Measurements from ENCODE around the gene FXYD3.

The FXYD3 gene

GRCh38 chr19:35108730-35109129, 6.9 kb upstream of the FXYD3 start:
- ChIA-PET POLR2A (ENCODE audit: low non-redundant PET) (no interaction called here), CTCF (interaction anchor here (0.6 kb wide), 1 partner anchor 19 kb away, joined by 3 read pairs; no protein-coding TSS in a partner anchor)
- no peak for TF ChIP-seq CTCF (conservative IDR thresholded peaks at IDR 0.05; ENCODE audit: low read depth)
- peak overlapping the region; percentile 86 for H3K27ac ChIP-seq
- no peak for DNase-seq (ENCODE audit: low spot score)

- DNase-seq (ENCODE audit: low spot score) = peak; percentile 62
- peak overlapping the region; percentile 86 for H3K27ac ChIP-seq
- CTCF ChIA-PET = no interaction called here
- POLR2A ChIA-PET (ENCODE audit: low non-redundant PET) = no interaction called here
- no peak for TF ChIP-seq CTCF (conservative IDR thresholded peaks at IDR 0.05; ENCODE audit: low read depth)
Measured at GRCh38 chr19:35109395-35110112, 6.1 kb upstream of the FXYD3 start.

GRCh38 chr19:35110974-35111373, 4.6 kb upstream of the FXYD3 start:
- H3K27ac ChIP-seq = peak overlapping the region; percentile 86
- DNase-seq (ENCODE audit: low spot score) = no peak
- ChIA-PET POLR2A (ENCODE audit: low non-redundant PET) (interaction anchor here (0.6 kb wide), 1 partner anchor 43 kb away, joined by 4 read pairs; no protein-coding TSS in a partner anchor), CTCF (interaction anchor here (0.7 to 0.8 kb wide), 2 partner anchors 14 to 44 kb away, joined by 3 to 6 read pairs; no protein-coding TSS in a partner anchor)
- no peak for TF ChIP-seq CTCF (conservative IDR thresholded peaks at IDR 0.05; ENCODE audit: low read depth)

GRCh38 chr19:35112995-35113688, 2.5 kb upstream of the FXYD3 start:
- TF ChIP-seq CTCF (conservative IDR thresholded peaks at IDR 0.05; ENCODE audit: low read depth) = no peak
- POLR2A ChIA-PET (ENCODE audit: low non-redundant PET) = no interaction called here
- no peak for DNase-seq (ENCODE audit: low spot score)
- CTCF ChIA-PET = interaction anchor here (0.7 kb wide), 2 partner anchors 58 to 358 kb away, joined by 4 read pairs; no protein-coding TSS in a partner anchor
- peak overlapping the region; percentile 86 for H3K27ac ChIP-seq

- TF ChIP-seq CTCF (conservative IDR thresholded peaks at IDR 0.05; ENCODE audit: low read depth) = peak; percentile 97
- H3K27ac ChIP-seq = peak overlapping the region; percentile 100
- ChIA-PET POLR2A (ENCODE audit: low non-redundant PET) (no interaction called here), CTCF (interaction anchor here (0.5 to 3.9 kb wide), 15 partner anchors 10 to 566 kb away, joined by 3 to 37 read pairs (median 5); partner anchors contain the start of genes FXYD7 and LGI4)
- peak; percentile 65 for DNase-seq (ENCODE audit: low spot score)
Measured at GRCh38 chr19:35114353-35115176, 1.1 kb upstream of the FXYD3 start.

All from RWPE1 (cell line).